OCI-LY1 (cell line): ENCODE results near the gene CD320.

Experiments
- H2AFZ ChIP-seq: fragments of 200-600 bp; sonication (generic), shearing (Covaris generic); 2 replicates; pipeline ENCODE4 v1.6.0; 2014; ENCODE audit warnings: antibody characterized with exemption, mild to moderate bottlenecking, low read length
- H3F3A ChIP-seq: fragments of 200-600 bp; sonication (generic), shearing (Covaris generic); 2 replicates; pipeline ENCODE4 v1.6.0; 2014; ENCODE audit warnings: mild to moderate bottlenecking, antibody characterized with exemption, low read length, moderate library complexity; ENCODE audit not compliant: insufficient read depth
- H3K27ac ChIP-seq: fragments of 200-600 bp; sonication (generic); 2 replicates; pipeline ENCODE4 v1.5.1; 2014; ENCODE audit warnings: low read length, mixed run types, mild to moderate bottlenecking, low read depth; ENCODE audit not compliant: poor library complexity, severe bottlenecking
- H3K27me3 ChIP-seq: fragments of 200-600 bp; sonication (generic); 2 replicates; pipeline ENCODE4 v1.6.0; 2014; ENCODE audit warnings: antibody characterized with exemption, mild to moderate bottlenecking, low read length, moderate library complexity; ENCODE audit not compliant: insufficient read depth
- H3K36me3 ChIP-seq: fragments of 200-600 bp; sonication (generic); 2 replicates; pipeline ENCODE4 v1.6.1; 2014; ENCODE audit warnings: mild to moderate bottlenecking, antibody characterized with exemption, low read length, moderate library complexity, mixed read lengths; ENCODE audit not compliant: insufficient read depth
- H3K4me1 ChIP-seq: fragments of 200-600 bp; sonication (generic); 2 replicates; pipeline ENCODE4 v1.5.1; 2014; ENCODE audit warnings: mild to moderate bottlenecking, low read length, moderate library complexity; ENCODE audit not compliant: insufficient read depth, severe bottlenecking
- H3K4me2 ChIP-seq: fragments of 200-600 bp; sonication (generic), shearing (Covaris generic); 2 replicates; pipeline ENCODE4 v1.6.1; 2014; ENCODE audit warnings: low read length
- H3K4me3 ChIP-seq: fragments of 200-600 bp; sonication (generic); 2 replicates; pipeline ENCODE4 v1.5.1; 2014; ENCODE audit warnings: low read length, low read depth, mild to moderate bottlenecking, mixed read lengths; ENCODE audit not compliant: poor library complexity, severe bottlenecking
- H3K79me2 ChIP-seq: fragments of 200-600 bp; shearing (Covaris generic); 2 replicates; pipeline ENCODE4 v1.6.1; 2016; ENCODE audit warnings: mixed run types, low read length, mixed read lengths; ENCODE audit not compliant: insufficient read depth
- H3K9ac ChIP-seq: fragments of 200-600 bp; sonication (generic), shearing (Covaris generic); 2 replicates; pipeline ENCODE4 v1.6.1; 2014; ENCODE audit warnings: mild to moderate bottlenecking, low read length, mixed read lengths
- H3K9me2 ChIP-seq: fragments of 200-600 bp; sonication (generic), shearing (Covaris generic); 2 replicates; pipeline ENCODE4 v1.6.1; 2014; ENCODE audit warnings: low read depth, mild to moderate bottlenecking, low read length, mixed read lengths
- H3K9me3 ChIP-seq: fragments of 200-600 bp; shearing (Covaris generic); 2 replicates; pipeline ENCODE4 v1.6.1; 2014; ENCODE audit warnings: low read length, mixed read lengths
- H4K20me1 ChIP-seq: fragments of 200-600 bp; sonication (generic), shearing (Covaris generic); 2 replicates; pipeline ENCODE4 v1.6.0; 2016; ENCODE audit warnings: mild to moderate bottlenecking, low read length; ENCODE audit not compliant: insufficient read depth
- CTCF ChIP-seq: fragments of 200-600 bp; sonication (generic), shearing (Covaris generic); IDR thresholded peaks from 2 replicates; pipeline ENCODE4 v1.5.1; 2017; ENCODE audit warnings: mild to moderate bottlenecking, antibody characterized with exemption, low read length, moderate library complexity, mixed read lengths
- EZH2 ChIP-seq: fragments of 200-600 bp; sonication (generic), shearing (Covaris generic); IDR thresholded peaks from 2 replicates; pipeline ENCODE4 v1.8.0; 2017; ENCODE audit warnings: borderline replicate concordance, mixed run types, mild to moderate bottlenecking, antibody characterized with exemption, low read length, moderate library complexity, mixed read lengths

CD320 gene

DNA sequence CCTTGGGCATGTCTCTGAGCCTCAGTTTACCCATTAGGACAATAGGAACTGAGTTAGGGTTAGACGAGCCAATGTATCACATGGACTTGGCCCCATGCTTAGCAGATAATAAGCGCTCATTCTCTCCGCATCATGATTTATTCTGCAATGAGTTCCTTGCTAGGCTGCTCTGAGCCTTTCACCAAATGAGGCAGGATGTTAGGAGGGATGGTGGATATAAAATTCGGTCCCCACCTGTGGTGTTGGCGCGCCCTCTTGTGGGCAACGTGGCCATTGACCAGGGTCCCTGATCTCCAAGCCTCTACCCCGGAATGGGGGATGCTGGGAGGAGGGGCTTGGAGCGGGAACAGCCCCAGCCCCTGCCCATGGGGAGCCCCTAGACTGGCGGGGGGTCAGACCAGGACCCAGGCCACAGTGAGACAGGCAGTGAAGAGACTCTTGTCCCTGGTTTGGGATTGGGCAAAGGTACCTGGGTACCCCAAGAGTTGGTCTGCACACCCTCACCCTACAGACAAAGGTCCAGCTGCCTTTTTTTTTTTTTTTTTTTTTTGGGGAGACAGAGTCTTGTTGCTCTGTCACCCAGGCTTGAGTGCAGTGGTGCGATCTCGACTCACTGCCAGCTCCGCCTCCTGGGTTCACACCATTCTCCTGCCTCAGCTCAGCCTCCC is 55.1 kb downstream of the CD320 start:
- Histone ChIP-seq H3K27me3 (no peaks in the 10 kb centered on the region), H4K20me1 (no peaks in the 10 kb centered on the region), H3K36me3 (peaks cover 26% of the 10 kb centered on the region), H3K4me3 (no peak overlapping the region), H3K4me2 (no peak overlapping the region), H3K9me3 (no peaks in the 10 kb centered on the region), H3K9ac (no peak overlapping the region), H2AFZ (no peak overlapping the region), H3K9me2 (no peaks in the 10 kb centered on the region), H3K79me2 (no peaks in the 10 kb centered on the region), H3K4me1 (no peaks in the 10 kb centered on the region), H3K27ac (no peak overlapping the region), H3F3A (no peaks in the 10 kb centered on the region)
- peak; percentile 98 for TF ChIP-seq CTCF
- TF ChIP-seq EZH2 = no peak
